Activated CD8-positive, alpha-beta T cell treated with anti-CD3 and anti-CD28 coated beads for 36 hours (primary cell): Measurements from ENCODE around the gene MCTP1. TPM values are rescaled to one million over a fixed set of nuclear protein-coding genes. Genes with fewer than 3 reads are reported as not detected.

Experiments
- ATAC-seq: fragments of 200-7000 bp; cut with Tn5 transposase; one replicate; pipeline ENCODE4 v1.10.0; 2021; ENCODE audit warnings: mild to moderate bottlenecking, moderate library complexity
- CTCF ChIA-PET: fragments of 350-600 bp; sonication (Branson Sonifier 250); formaldehyde crosslinking; loops from one replicate; lab custom pipeline; 2021; ENCODE audit warnings: antibody characterized with exemption; lab: Charles Lee
- POLR2A ChIA-PET: fragments of 350-600 bp; sonication (Branson Sonifier 250); formaldehyde crosslinking; loops from one replicate; lab custom pipeline; 2021; ENCODE audit warnings: antibody characterized with exemption; lab: Charles Lee
- DNase-seq: peaks from one replicate; pipeline ENCODE4 v3.0.0-alpha.2; 2020
- H3K27ac Mint-ChIP-seq: one replicate; pipeline ENCODE4 v1.8.0; 2021; ENCODE audit warnings: mild to moderate bottlenecking, mixed read lengths
- H3K27me3 Mint-ChIP-seq: one replicate; pipeline ENCODE4 v1.8.0; 2021; ENCODE audit warnings: mixed read lengths
- H3K36me3 Mint-ChIP-seq: one replicate; pipeline ENCODE4 v1.8.0; 2021; ENCODE audit warnings: low read depth, mixed read lengths
- H3K4me1 Mint-ChIP-seq: one replicate; pipeline ENCODE4 v1.8.0; 2021; ENCODE audit warnings: low read depth, mixed read lengths
- H3K4me3 Mint-ChIP-seq: one replicate; pipeline ENCODE4 v1.8.0; 2021; ENCODE audit warnings: mild to moderate bottlenecking, moderate library complexity, mixed read lengths
- H3K9me3 Mint-ChIP-seq: one replicate; pipeline ENCODE4 v1.8.0; 2021; ENCODE audit warnings: mixed read lengths
- CTCF ChIP-seq: fragments of 200-600 bp; IDR thresholded peaks from one replicate; pipeline ENCODE4 v1.8.0; 2022; ENCODE audit warnings: antibody characterized with exemption, mild to moderate bottlenecking
- intact Hi-C: fragments of 100-400 bp; cut with micrococcal nuclease; formaldehyde crosslinking; loops from one replicate; pipeline ENCODE4 v1.10.0; 2022
- total RNA-seq, 2 experiments: library from RNA; stranded (reverse); gene quantifications; one replicate each; pipeline ENCODE4 v1.2.3, GENCODE V29; 2021

MCTP1 gene
- total RNA-seq, 2 experiments from 2014 or later: 0.20 to 0.40 TPM

- Mint-ChIP-seq H3K4me1 (no peaks in the 10 kb centered on the region), H3K27me3 (no peaks in the 10 kb centered on the region), H3K4me3 (no peak overlapping the region), H3K36me3 (no peaks in the 10 kb centered on the region), H3K27ac (no peak overlapping the region), H3K9me3 (no peaks in the 10 kb centered on the region)
- DNase-seq (no peak), ATAC-seq (no peak)
- intact Hi-C loops: no loop called here
- ChIA-PET CTCF (interaction anchor here (1.1 to 1.5 kb wide), 3 partner anchors 9 to 83 kb away, joined by 3 to 5 read pairs (median 4); no protein-coding TSS in a partner anchor), POLR2A (interaction anchor here (1.0 kb wide), 1 partner anchor 12 kb away, joined by 3 read pairs; no protein-coding TSS in a partner anchor)
- TF ChIP-seq CTCF: no peak
These were observed 464.4 kb downstream of the MCTP1 start for GRCh38 chr5:94820488-94820887.

- CTCF ChIA-PET: no interaction called here
- POLR2A ChIA-PET: no interaction called here
- H3K4me3 Mint-ChIP-seq: no peak overlapping the region
- no peaks in the 10 kb centered on the region for H3K9me3 Mint-ChIP-seq
- no peak overlapping the region for H3K27ac Mint-ChIP-seq
- intact Hi-C loops: no loop called here
- DNase-seq: no peak
- ATAC-seq: no peak
- H3K27me3 Mint-ChIP-seq: no peaks in the 10 kb centered on the region
- no peaks in the 10 kb centered on the region for H3K4me1 Mint-ChIP-seq
- TF ChIP-seq CTCF: no peak
- H3K36me3 Mint-ChIP-seq: no peaks in the 10 kb centered on the region
These were observed 466.0 kb downstream of the MCTP1 start for GRCh38 chr5:94818904-94819303.

DNA sequence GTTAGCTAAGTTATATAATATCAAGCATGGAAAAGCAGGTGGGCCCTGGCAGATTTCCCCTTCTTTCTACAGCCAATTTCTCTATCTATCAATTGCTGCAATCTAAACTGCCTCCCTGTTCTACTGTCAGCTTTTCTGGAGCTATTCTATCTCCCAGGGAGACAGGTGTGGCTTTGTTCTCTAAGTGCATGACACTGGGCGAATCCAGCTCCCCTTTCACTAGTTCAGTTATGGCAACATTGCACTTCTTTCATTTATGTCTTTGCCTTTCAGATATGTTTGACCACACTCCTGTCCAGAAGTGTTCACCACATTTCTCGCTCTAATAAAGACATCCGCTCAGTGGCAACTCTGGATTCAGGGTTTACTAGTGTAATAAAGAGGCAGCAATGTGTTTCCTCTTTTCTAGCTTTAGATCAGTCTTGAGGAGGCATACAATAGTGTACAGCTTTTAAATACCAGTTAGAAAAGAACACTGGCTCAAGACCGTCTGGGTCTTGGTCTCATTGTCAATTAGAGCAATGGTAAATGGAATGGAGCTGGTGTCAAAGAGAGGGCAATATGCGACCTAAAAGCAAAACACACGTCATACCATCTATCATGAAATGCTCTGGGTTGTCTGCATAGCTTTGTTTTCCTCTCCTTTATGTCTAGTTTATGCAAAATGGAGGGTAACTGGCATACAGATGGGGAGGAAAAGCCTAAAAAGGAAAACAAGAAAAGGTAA, 469.4 kb downstream of the MCTP1 start:
- Mint-ChIP-seq H3K9me3 (no peaks in the 10 kb centered on the region), H3K27ac (no peak overlapping the region)
- CTCF ChIA-PET: interaction anchor here (1.0 to 1.6 kb wide), 3 partner anchors 16 to 291 kb away, joined by 3 to 4 read pairs (median 3); no protein-coding TSS in a partner anchor

GRCh38 chr5:94812232-94812631, 472.7 kb downstream of the MCTP1 start:
- intact Hi-C loops: no loop called here
- Mint-ChIP-seq H3K4me1 (no peaks in the 10 kb centered on the region), H3K36me3 (no peaks in the 10 kb centered on the region), H3K9me3 (no peaks in the 10 kb centered on the region), H3K27ac (no peak overlapping the region), H3K27me3 (no peaks in the 10 kb centered on the region), H3K4me3 (no peak overlapping the region)
- DNase-seq: no peak
- ChIA-PET POLR2A (no interaction called here), CTCF (interaction anchor here (0.7 to 1.8 kb wide), 2 partner anchors 20 to 74 kb away, joined by 3 to 7 read pairs; no protein-coding TSS in a partner anchor)
- no peak for ATAC-seq
- TF ChIP-seq CTCF: no peak

More for the DNA sequence above, 469.4 kb downstream of the MCTP1 start:
- TF ChIP-seq CTCF: no peak
- intact Hi-C loops: no loop called here
- no peaks in the 10 kb centered on the region for H3K27me3 Mint-ChIP-seq
- ATAC-seq (no peak), DNase-seq (no peak)
- H3K4me1 Mint-ChIP-seq: no peaks in the 10 kb centered on the region
- POLR2A ChIA-PET: interaction anchor here (1.2 kb wide), 1 partner anchor 17 kb away, joined by 4 read pairs; no protein-coding TSS in a partner anchor
- no peaks in the 10 kb centered on the region for H3K36me3 Mint-ChIP-seq
- H3K4me3 Mint-ChIP-seq: no peak overlapping the region

DNA sequence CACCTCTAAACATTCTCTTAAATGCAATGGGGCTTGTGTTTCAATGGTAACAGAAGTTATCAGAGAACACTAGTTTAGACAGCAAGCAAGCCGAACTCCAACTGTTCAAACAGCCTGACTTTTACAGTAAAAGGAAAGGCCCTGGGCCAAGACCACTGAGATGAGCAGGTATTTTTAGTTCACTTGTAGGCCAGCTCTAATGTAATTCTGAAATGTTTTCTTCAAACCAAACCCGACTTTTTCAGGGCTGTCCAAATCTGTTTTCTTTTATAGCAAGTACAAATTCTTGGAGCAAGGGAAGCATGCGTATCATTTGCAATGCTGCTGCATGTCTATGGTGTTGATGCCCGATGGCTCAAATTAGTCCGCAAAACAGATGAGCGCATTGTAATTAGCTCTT, 473.6 kb downstream of the MCTP1 start:
- H3K4me3 Mint-ChIP-seq: no peak overlapping the region
- H3K9me3 Mint-ChIP-seq: no peaks in the 10 kb centered on the region
- DNase-seq (no peak), ATAC-seq (no peak)
- H3K27me3 Mint-ChIP-seq: no peaks in the 10 kb centered on the region
- H3K36me3 Mint-ChIP-seq: no peaks in the 10 kb centered on the region
- no peaks in the 10 kb centered on the region for H3K4me1 Mint-ChIP-seq
- intact Hi-C loops: no loop called here
- ChIA-PET CTCF (interaction anchor here (0.7 to 1.8 kb wide), 2 partner anchors 21 to 74 kb away, joined by 3 to 7 read pairs; no protein-coding TSS in a partner anchor), POLR2A (no interaction called here)
- H3K27ac Mint-ChIP-seq: no peak overlapping the region
- no peak for TF ChIP-seq CTCF
